ENCODE data around the gene KRT24.

Gene KRT24

GRCh38 chr17:40666331-40666730 is 37.2 kb downstream of the KRT24 start:
- Histone ChIP-seq H3K4me3 (ENCODE audit: low read length) (no peak overlapping the region), H3K9me3 (ENCODE audit: control insufficient read depth, insufficient read depth, low read length) (no peaks in the 10 kb centered on the region), H3K36me3 (ENCODE audit: control insufficient read depth, insufficient read depth, low read length) (no peaks in the 10 kb centered on the region), H3K27me3 (ENCODE audit: control insufficient read depth, insufficient read depth, low read length) (no peaks in the 10 kb centered on the region), H3K27ac (ENCODE audit: low read length) (no peak overlapping the region), H3K4me1 (ENCODE audit: control insufficient read depth, insufficient read depth, low read length) (peaks cover 2% of the 10 kb centered on the region; the same call in 1 of the 2 replicates)
- no peak for DNase-seq (ENCODE audit: low read depth, low spot score)

DNA sequence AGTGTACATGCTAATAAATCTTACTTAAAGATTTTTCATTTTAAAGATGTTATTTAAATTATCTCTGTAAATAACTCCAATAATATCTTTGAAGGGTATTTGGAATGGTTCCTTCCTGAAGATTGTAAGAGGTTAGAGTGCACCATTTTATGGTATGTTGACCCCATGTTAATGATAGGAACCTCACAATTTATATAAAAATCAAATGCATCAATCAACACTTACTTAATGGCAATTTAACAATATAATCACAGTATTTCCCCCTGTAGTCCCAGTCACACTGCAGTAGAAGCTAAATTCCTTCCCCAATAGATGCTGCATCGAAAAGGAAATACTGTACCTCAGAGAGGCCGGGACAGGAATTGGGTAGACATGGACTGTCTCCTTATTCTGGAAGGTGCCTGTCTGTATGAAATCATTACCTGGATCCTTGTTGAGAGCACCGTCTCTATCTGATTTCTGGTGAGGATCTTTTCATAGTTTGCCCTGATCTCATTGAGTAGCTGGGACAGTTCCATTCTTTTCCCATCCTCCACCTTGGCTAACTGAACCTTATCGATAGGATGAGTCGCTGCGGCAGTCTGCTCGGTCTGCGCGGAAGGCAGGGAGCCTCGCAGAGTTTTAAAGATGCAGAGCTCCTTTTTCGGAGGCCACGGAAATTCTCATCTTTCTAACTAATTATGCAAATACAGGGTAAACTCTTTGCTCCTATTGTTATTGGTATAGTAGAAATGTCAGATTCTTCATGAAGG is 38.8 kb downstream of the KRT24 start, which contains the start of gene KRT222:
Gene KRT222, minus strand, starts transcription at position 596 of the 752 bp plus-strand sequence. Its CDS starts 78 bp downstream, at position 518.
- no peak for DNase-seq (ENCODE audit: low read depth, low spot score)
- H3K9me3 ChIP-seq (ENCODE audit: control insufficient read depth, insufficient read depth, low read length), result no peaks in the 10 kb centered on the region
- no peaks in the 10 kb centered on the region for H3K27me3 ChIP-seq (ENCODE audit: control insufficient read depth, insufficient read depth, low read length)
- no peak within 1 kb of the TSS for H3K27ac ChIP-seq (ENCODE audit: low read length)
- H3K4me3 ChIP-seq (ENCODE audit: low read length), result no peak within 1 kb of the TSS; the same call in 1 of the 2 replicates
- H3K4me1 ChIP-seq (ENCODE audit: control insufficient read depth, insufficient read depth, low read length), result no peaks in the 10 kb centered on the region
- WGBS (ENCODE audit: insufficient coverage, insufficient read length), result no CpG with 5 or more reads among the region's 12 CpGs
- no peaks in the 10 kb centered on the region for H3K36me3 ChIP-seq (ENCODE audit: control insufficient read depth, insufficient read depth, low read length)

DNA sequence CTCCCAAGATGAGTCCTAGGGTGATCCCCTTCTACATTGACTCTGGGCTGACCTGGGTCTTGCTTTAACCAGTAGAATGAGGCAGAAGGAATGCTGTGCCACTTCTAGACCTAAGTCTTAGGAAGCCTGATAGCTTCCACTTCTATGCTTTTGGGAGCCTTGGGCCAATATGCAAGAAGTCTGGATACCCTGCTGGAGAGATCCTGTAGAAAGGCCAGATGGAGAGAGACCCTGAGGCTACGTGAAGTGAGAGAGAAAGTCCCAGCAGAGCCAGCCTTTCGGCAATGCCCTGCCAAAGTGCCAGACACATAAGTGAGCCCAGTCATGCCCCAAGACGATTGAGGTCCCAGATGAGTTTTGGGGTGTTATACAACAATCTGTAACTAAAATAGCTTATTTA is 40.3 kb downstream of the KRT24 start:
- Histone ChIP-seq H3K27ac (ENCODE audit: low read length) (no peak overlapping the region), H3K4me3 (ENCODE audit: low read length) (no peak overlapping the region), H3K27me3 (ENCODE audit: control insufficient read depth, insufficient read depth, low read length) (no peaks in the 10 kb centered on the region), H3K9me3 (ENCODE audit: control insufficient read depth, insufficient read depth, low read length) (no peaks in the 10 kb centered on the region), H3K36me3 (ENCODE audit: control insufficient read depth, insufficient read depth, low read length) (no peaks in the 10 kb centered on the region), H3K4me1 (ENCODE audit: control insufficient read depth, insufficient read depth, low read length) (no peaks in the 10 kb centered on the region)
- no CpG with 5 or more reads among the region's 3 CpGs for WGBS (ENCODE audit: insufficient coverage, insufficient read length)
- DNase-seq (ENCODE audit: low read depth, low spot score), result no peak

GRCh38 chr17:40659911-40660310 is 43.6 kb downstream of the KRT24 start:
- WGBS (ENCODE audit: insufficient coverage, insufficient read length), result no CpG with 5 or more reads among the region's 7 CpGs
- H3K4me3 ChIP-seq (ENCODE audit: low read length), result no peak overlapping the region
- no peaks in the 10 kb centered on the region for H3K27me3 ChIP-seq (ENCODE audit: control insufficient read depth, insufficient read depth, low read length)
- no peaks in the 10 kb centered on the region for H3K36me3 ChIP-seq (ENCODE audit: control insufficient read depth, insufficient read depth, low read length)
- no peak overlapping the region for H3K27ac ChIP-seq (ENCODE audit: low read length)
- H3K9me3 ChIP-seq (ENCODE audit: control insufficient read depth, insufficient read depth, low read length), result no peaks in the 10 kb centered on the region
- no peaks in the 10 kb centered on the region for H3K4me1 ChIP-seq (ENCODE audit: control insufficient read depth, insufficient read depth, low read length)
- no peak for DNase-seq (ENCODE audit: low read depth, low spot score)

DNA sequence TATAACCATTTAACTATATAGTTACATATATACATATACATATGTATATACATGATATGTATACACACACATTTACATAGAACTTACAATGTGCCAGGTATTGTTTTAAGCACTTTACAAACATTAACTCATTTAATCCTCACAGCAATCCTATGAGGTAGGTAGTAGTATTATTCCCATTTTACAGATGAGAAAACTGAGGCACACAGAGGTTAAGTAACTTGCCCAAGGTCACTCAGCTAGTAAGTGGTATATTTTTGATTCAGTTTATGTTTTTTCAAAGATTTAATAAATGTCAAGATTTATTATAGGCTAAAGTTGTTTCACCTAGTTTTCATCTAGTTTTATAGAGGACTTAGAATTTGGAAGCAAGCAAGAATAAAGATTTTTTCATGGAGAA is 45.2 kb downstream of the KRT24 start:
- Histone ChIP-seq H3K4me3 (ENCODE audit: low read length) (no peak overlapping the region), H3K27ac (ENCODE audit: low read length) (no peak overlapping the region), H3K27me3 (ENCODE audit: control insufficient read depth, insufficient read depth, low read length) (no peaks in the 10 kb centered on the region), H3K36me3 (ENCODE audit: control insufficient read depth, insufficient read depth, low read length) (no peaks in the 10 kb centered on the region), H3K4me1 (ENCODE audit: control insufficient read depth, insufficient read depth, low read length) (no peaks in the 10 kb centered on the region), H3K9me3 (ENCODE audit: control insufficient read depth, insufficient read depth, low read length) (no peaks in the 10 kb centered on the region)
- DNase-seq (ENCODE audit: low read depth, low spot score), result no peak

DNA sequence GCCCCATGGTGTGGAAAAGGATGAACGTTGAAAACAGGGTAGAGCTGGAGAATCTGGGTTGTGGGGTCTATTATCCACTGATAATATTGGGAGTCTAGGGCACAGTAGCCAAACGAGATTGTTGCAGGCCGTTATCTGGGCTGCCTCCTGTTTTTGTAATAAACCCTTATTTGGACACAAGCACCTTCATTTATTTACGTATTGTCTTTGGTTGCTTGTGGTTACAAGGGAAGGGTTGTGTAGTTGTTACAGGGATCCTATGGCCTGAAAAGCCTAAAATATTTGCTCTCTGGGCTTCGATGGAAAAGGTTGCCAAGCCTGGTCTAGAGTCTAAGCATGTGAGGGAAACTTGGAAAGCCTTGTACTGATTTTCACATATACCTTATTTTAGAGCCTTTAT is 51.6 kb downstream of the KRT24 start:
- no peaks in the 10 kb centered on the region for H3K9me3 ChIP-seq (ENCODE audit: control insufficient read depth, insufficient read depth, low read length)
- H3K4me1 ChIP-seq (ENCODE audit: control insufficient read depth, insufficient read depth, low read length), result no peaks in the 10 kb centered on the region
- H3K27me3 ChIP-seq (ENCODE audit: control insufficient read depth, insufficient read depth, low read length), result no peaks in the 10 kb centered on the region
- H3K36me3 ChIP-seq (ENCODE audit: control insufficient read depth, insufficient read depth, low read length), result no peaks in the 10 kb centered on the region
- no peak overlapping the region for H3K27ac ChIP-seq (ENCODE audit: low read length)
- no CpG with 5 or more reads among the region's 5 CpGs for WGBS (ENCODE audit: insufficient coverage, insufficient read length)
- no peak overlapping the region for H3K4me3 ChIP-seq (ENCODE audit: low read length)
- no peak for DNase-seq (ENCODE audit: low read depth, low spot score)

GRCh38 chr17:40648384-40648968 is 55.1 kb downstream of the KRT24 start:
- no peaks in the 10 kb centered on the region for H3K4me1 ChIP-seq (ENCODE audit: control insufficient read depth, insufficient read depth, low read length)
- DNase-seq (ENCODE audit: low read depth, low spot score), result no peak
- WGBS (ENCODE audit: insufficient coverage, insufficient read length), result no CpG with 5 or more reads among the region's 28 CpGs
- no peak overlapping the region for H3K27ac ChIP-seq (ENCODE audit: low read length)
- H3K27me3 ChIP-seq (ENCODE audit: control insufficient read depth, insufficient read depth, low read length), result no peaks in the 10 kb centered on the region
- H3K4me3 ChIP-seq (ENCODE audit: low read length), result peak overlapping the region; percentile 98
- H3K9me3 ChIP-seq (ENCODE audit: control insufficient read depth, insufficient read depth, low read length), result no peaks in the 10 kb centered on the region
- H3K36me3 ChIP-seq (ENCODE audit: control insufficient read depth, insufficient read depth, low read length), result no peaks in the 10 kb centered on the region; the same call in 1 of the 2 replicates

All from iPS DF 6.9 (cell line).